Calu3 (cell line): ENCODE measurements around the gene LRRC56. TPM values are rescaled to one million over a fixed set of nuclear protein-coding genes. Genes with fewer than 3 reads are reported as not detected.
A peak's percentile ranks its signal among the peaks of the same experiment; 100 is the strongest.

Experiments used
- BruUV-seq: library from RNA; stranded (reverse); fragments of 400-500 nt; replicated peaks from 2 replicates; lab custom pipeline; 2021; lab: Mats Ljungman, UMichigan
- CTCF ChIA-PET: fragments of 300-600 bp; sonication (Branson Sonifier 250); formaldehyde crosslinking; loops from one replicate; lab custom pipeline; 2022; ENCODE audit warnings: antibody characterized with exemption; lab: Charles Lee
- DNase-seq: peaks from one replicate; pipeline ENCODE4 v3.0.0; 2022
- H3K27ac Mint-ChIP-seq: one replicate; pipeline ENCODE4 v1.8.0; 2022; ENCODE audit warnings: mixed read lengths; ENCODE audit not compliant: unreplicated experiment
- H3K27me3 Mint-ChIP-seq: one replicate; pipeline ENCODE4 v1.8.0; 2022; ENCODE audit warnings: mixed read lengths; ENCODE audit not compliant: unreplicated experiment
- H3K36me3 Mint-ChIP-seq: one replicate; pipeline ENCODE4 v1.8.0; 2022; ENCODE audit warnings: mild to moderate bottlenecking, moderate library complexity, mixed read lengths; ENCODE audit not compliant: insufficient read depth, unreplicated experiment
- H3K4me1 Mint-ChIP-seq: one replicate; pipeline ENCODE4 v1.8.0; 2022; ENCODE audit warnings: mild to moderate bottlenecking, low read depth, mixed read lengths; ENCODE audit not compliant: unreplicated experiment
- H3K4me3 Mint-ChIP-seq: one replicate; pipeline ENCODE4 v1.8.0; 2022; ENCODE audit warnings: mild to moderate bottlenecking, low read depth, moderate library complexity, mixed read lengths; ENCODE audit not compliant: unreplicated experiment
- H3K9me3 Mint-ChIP-seq: one replicate; pipeline ENCODE4 v1.8.0; 2022; ENCODE audit warnings: low read depth, mixed read lengths; ENCODE audit not compliant: unreplicated experiment
- intact Hi-C: fragments of 100-400 bp; cut with micrococcal nuclease; formaldehyde crosslinking; loops from one replicate; pipeline ENCODE4 v1.10.0; 2022; ENCODE audit not compliant: unreplicated experiment
- total RNA-seq: library from RNA; stranded (reverse); gene quantifications from 2 replicates; pipeline ENCODE4 v1.2.3, GENCODE V29; 2022
- TF ChIP-seq, protein P1 (sequence below): fragments of 200-600 bp; IDR thresholded peaks from one replicate; pipeline ENCODE4 v1.8.0; 2022; ENCODE audit warnings: antibody characterized with exemption; ENCODE audit not compliant: unreplicated experiment

Gene LRRC56
- total RNA-seq, 1 experiment from 2014 or later, result 2.6 TPM

DNA sequence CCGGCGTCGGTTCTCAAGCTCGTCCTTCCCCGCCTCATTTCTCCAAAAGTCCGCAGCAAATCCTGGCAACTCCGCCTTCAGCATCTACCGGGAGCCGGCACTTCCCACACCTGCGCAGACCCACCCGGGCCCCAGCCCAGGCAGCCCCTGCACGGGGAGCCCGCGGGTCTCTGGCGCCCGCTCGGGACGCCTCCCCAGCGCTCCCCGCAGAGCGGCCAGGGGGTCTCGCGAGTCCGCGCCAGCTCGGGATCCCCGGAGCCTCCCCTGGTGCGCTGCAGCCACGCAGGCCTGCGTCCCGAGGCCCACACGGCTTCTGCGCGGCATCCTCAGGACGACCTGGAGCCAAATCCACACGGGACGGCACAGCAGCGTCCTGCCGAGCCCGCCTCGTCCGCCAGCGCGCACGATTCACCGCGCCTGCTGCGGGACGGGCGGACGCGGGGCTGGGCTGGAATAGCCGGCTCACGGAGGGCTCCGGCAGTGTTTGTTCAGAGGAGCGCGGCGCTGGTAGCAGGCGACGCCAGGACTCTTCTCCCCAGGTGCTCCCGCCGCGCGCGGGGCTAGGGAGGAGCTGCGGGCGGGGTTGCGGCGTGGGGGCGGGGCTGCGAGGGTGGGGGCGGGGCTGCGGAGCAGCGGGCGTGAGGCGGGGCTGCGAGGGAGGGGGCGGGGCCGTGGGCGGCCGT, 38.1 kb downstream of the LRRC56 start:
- peaks cover 16% of the 10 kb centered on the region for H3K27me3 Mint-ChIP-seq
- CTCF ChIA-PET, result interaction anchor here (0.6 to 0.8 kb wide), 6 partner anchors 14 to 200 kb away, joined by 3 to 4 read pairs (median 3); partner anchors contain the start of gene IRF7
- peak overlapping the region; percentile 87 for H3K4me3 Mint-ChIP-seq
- TF ChIP-seq, protein P1, sequence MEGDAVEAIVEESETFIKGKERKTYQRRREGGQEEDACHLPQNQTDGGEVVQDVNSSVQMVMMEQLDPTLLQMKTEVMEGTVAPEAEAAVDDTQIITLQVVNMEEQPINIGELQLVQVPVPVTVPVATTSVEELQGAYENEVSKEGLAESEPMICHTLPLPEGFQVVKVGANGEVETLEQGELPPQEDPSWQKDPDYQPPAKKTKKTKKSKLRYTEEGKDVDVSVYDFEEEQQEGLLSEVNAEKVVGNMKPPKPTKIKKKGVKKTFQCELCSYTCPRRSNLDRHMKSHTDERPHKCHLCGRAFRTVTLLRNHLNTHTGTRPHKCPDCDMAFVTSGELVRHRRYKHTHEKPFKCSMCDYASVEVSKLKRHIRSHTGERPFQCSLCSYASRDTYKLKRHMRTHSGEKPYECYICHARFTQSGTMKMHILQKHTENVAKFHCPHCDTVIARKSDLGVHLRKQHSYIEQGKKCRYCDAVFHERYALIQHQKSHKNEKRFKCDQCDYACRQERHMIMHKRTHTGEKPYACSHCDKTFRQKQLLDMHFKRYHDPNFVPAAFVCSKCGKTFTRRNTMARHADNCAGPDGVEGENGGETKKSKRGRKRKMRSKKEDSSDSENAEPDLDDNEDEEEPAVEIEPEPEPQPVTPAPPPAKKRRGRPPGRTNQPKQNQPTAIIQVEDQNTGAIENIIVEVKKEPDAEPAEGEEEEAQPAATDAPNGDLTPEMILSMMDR, result no peak
- H3K36me3 Mint-ChIP-seq, result peaks cover 35% of the 10 kb centered on the region
- H3K9me3 Mint-ChIP-seq, result no peaks in the 10 kb centered on the region
- no peak for DNase-seq
- BruUV-seq, result no TSS peak
- H3K4me1 Mint-ChIP-seq, result peaks cover 36% of the 10 kb centered on the region
- intact Hi-C loops, result no loop called here
- peak overlapping the region; percentile 98 for H3K27ac Mint-ChIP-seq

GRCh38 chr11:575996-576768, 38.9 kb downstream of the LRRC56 start, which contains the start of gene PHRF1:
PHRF1 (plus strand) TSS chr11:576470; CDS start chr11:581513, 5,043 bp downstream.
- peaks cover 16% of the 10 kb centered on the region for H3K27me3 Mint-ChIP-seq
- peak within 1 kb of the TSS; percentile 87 for H3K4me3 Mint-ChIP-seq
- DNase-seq, result peak; percentile 96
- CTCF ChIA-PET, result interaction anchor here (0.6 to 0.8 kb wide), 5 partner anchors 15 to 199 kb away, joined by 3 to 4 read pairs (median 3); partner anchors contain the start of gene IRF7
- intact Hi-C loops, result no loop called here
- H3K27ac Mint-ChIP-seq, result peak within 1 kb of the TSS; percentile 98
- peaks cover 38% of the 10 kb centered on the region for H3K36me3 Mint-ChIP-seq
- H3K9me3 Mint-ChIP-seq, result no peaks in the 10 kb centered on the region
- TF ChIP-seq, protein P1, result no peak
- no TSS peak for BruUV-seq
- H3K4me1 Mint-ChIP-seq, result peaks cover 36% of the 10 kb centered on the region

DNA sequence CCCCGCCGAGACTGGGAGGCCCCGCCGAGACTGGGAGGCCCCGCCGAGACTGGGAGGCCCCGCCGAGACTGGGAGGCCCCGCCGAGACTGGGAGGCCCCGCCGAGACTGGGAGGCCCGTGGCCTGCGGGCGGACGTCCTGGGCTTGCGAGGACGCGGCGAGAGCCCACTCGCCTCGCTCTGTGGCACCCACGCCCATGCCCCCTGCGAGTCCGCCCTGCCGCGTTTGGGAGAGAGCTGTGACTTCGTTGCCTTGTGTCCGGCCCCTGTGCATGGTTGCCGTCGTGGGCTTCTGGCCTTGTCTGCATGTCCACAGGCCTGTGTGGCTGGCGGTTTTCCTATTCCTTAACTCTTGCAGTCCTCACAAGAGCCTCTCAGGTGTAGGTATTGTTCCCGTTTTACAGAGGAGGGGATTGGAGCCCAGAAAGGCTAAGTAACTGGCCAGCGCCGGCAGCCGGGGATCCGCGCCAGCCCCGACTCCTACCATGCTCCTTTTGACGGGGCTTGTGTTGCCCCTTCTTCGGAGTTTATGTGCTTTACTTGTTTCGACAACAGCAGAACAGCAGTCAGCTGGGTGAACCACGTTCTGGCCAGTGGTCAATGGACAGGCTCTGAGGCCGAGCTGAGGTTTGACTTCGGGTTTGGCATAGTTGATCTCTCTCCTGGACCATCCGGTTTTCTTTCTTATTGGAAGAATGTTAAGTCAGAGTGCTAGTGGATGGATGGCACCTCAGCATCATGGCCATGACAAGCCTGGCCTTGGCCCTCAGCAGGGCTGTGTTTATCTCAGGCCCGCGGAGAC, 39.7 kb downstream of the LRRC56 start:
- intact Hi-C loops, result no loop called here
- DNase-seq, result no peak
- peak overlapping the region; percentile 87 for H3K4me3 Mint-ChIP-seq
- peaks cover 36% of the 10 kb centered on the region for H3K4me1 Mint-ChIP-seq
- H3K36me3 Mint-ChIP-seq, result peaks cover 46% of the 10 kb centered on the region
- CTCF ChIA-PET, result no interaction called here
- TF ChIP-seq, protein P1, result no peak
- peak overlapping the region; percentile 36 for H3K27ac Mint-ChIP-seq
- no TSS peak for BruUV-seq
- peaks cover 16% of the 10 kb centered on the region for H3K27me3 Mint-ChIP-seq
- no peaks in the 10 kb centered on the region for H3K9me3 Mint-ChIP-seq

DNA sequence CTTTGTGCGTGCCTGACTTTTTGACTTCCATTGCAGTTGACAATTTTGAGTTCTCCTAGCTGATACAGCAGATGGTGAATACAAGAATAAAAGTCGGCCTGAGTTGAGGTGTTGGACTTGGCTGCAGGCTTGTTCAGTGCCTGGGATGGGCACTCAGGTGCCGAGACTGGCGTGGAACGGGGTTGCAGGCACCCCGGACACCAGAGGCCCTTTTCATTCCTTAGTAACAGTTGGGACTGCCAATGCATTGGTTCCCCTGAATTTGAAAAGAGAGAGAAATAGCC, 40.2 kb downstream of the LRRC56 start:
- Mint-ChIP-seq H3K27me3 (peaks cover 16% of the 10 kb centered on the region), H3K27ac (peak overlapping the region; percentile 36), H3K36me3 (peaks cover 47% of the 10 kb centered on the region), H3K4me1 (peaks cover 36% of the 10 kb centered on the region), H3K4me3 (peak overlapping the region; percentile 87), H3K9me3 (no peaks in the 10 kb centered on the region)
- TF ChIP-seq, protein P1, result no peak
- DNase-seq, result no peak
- intact Hi-C loops, result no loop called here
- BruUV-seq, result TSS peak; percentile 65
- CTCF ChIA-PET, result no interaction called here
